ENCODE measurements around the gene GRIN2A. TPM values are rescaled to one million over a fixed set of nuclear protein-coding genes. Genes with fewer than 3 reads are reported as not detected.

Gene GRIN2A
- polyA plus RNA-seq, 1 donor (not counting 4 experiments of a cell fraction or from before 2014, with no cell fraction given) = 0.01 TPM

- Histone ChIP-seq H2AFZ (ENCODE audit: control insufficient read depth, low read length) (no peak overlapping the region), H3K9me3 (ENCODE audit: control insufficient read depth, low read depth, low read length) (peaks cover 2% of the 10 kb centered on the region), H3K27ac (ENCODE audit: control insufficient read depth, insufficient read depth, low read length) (no peak overlapping the region), H3K4me3 (ENCODE audit: control insufficient read depth in 2 of 3, extremely low read depth in 1 of 3, insufficient read depth in 2 of 3, low read depth in 1 of 3, low read length in 3 of 3) (no peak overlapping the region), H3K9ac (ENCODE audit: control insufficient read depth, extremely low read depth, insufficient read depth, low read length) (no peak overlapping the region), H3K4me1 (ENCODE audit: control insufficient read depth, extremely low read depth, insufficient read depth, low read length) (no peaks in the 10 kb centered on the region), H4K20me1 (ENCODE audit: control insufficient read depth, extremely low read depth, insufficient read depth, low read length) (no peaks in the 10 kb centered on the region), H3K27me3 (ENCODE audit: control insufficient read depth, extremely low read depth, insufficient read depth, low read length) (no peaks in the 10 kb centered on the region), H3K36me3 (ENCODE audit: control insufficient read depth in 2 of 2, extremely low read depth in 1 of 2, insufficient read depth in 2 of 2, low read length in 2 of 2) (no peaks in the 10 kb centered on the region), H3K4me2 (ENCODE audit: control insufficient read depth, extremely low read depth, insufficient read depth, low read depth, low read length) (no peak overlapping the region), H3K79me2 (ENCODE audit: control insufficient read depth, insufficient read depth, low read length) (no peaks in the 10 kb centered on the region), H3K9me1 (ENCODE audit: control insufficient read depth, extremely low read depth, insufficient read depth, low read length) (no peaks in the 10 kb centered on the region)
- dilution Hi-C loops (cut with MboI; ENCODE audit: extremely low pct_ligation_motif_present, low sequenced_read_pairs) = no loop called here
- DNase-seq (ENCODE audit: low read depth, low spot score) = no peak
- TF ChIP-seq EZH2 (IDR thresholded peaks at IDR 0.05; ENCODE audit: low read length) (no peak), CTCF (optimal IDR thresholded peaks at IDR 0.05 in 1 of 3, IDR thresholded peaks at IDR 0.05 in 1 of 3, conservative IDR thresholded peaks at IDR 0.05 in 1 of 3; ENCODE audit: extremely low read depth in 1 of 3, insufficient read depth in 2 of 3, low read length in 3 of 3) (no peak)
- FAIRE-seq = no peak
Measured at GRCh38 chr16:10088380-10088793, 93.8 kb downstream of the GRIN2A start.

- H3K36me3 ChIP-seq (ENCODE audit: control insufficient read depth in 2 of 2, extremely low read depth in 1 of 2, insufficient read depth in 2 of 2, low read length in 2 of 2) = no peaks in the 10 kb centered on the region
- no peaks in the 10 kb centered on the region for H3K4me1 ChIP-seq (ENCODE audit: control insufficient read depth, extremely low read depth, insufficient read depth, low read length)
- no peak overlapping the region for H3K9ac ChIP-seq (ENCODE audit: control insufficient read depth, extremely low read depth, insufficient read depth, low read length)
- no peaks in the 10 kb centered on the region for H3K79me2 ChIP-seq (ENCODE audit: control insufficient read depth, insufficient read depth, low read length)
- no peaks in the 10 kb centered on the region for H4K20me1 ChIP-seq (ENCODE audit: control insufficient read depth, extremely low read depth, insufficient read depth, low read length)
- TF ChIP-seq CTCF (optimal IDR thresholded peaks at IDR 0.05 in 1 of 3, IDR thresholded peaks at IDR 0.05 in 1 of 3, conservative IDR thresholded peaks at IDR 0.05 in 1 of 3; ENCODE audit: extremely low read depth in 1 of 3, insufficient read depth in 2 of 3, low read length in 3 of 3) (no peak), EZH2 (IDR thresholded peaks at IDR 0.05; ENCODE audit: low read length) (no peak)
- no peak overlapping the region for H3K27ac ChIP-seq (ENCODE audit: control insufficient read depth, insufficient read depth, low read length)
- no peaks in the 10 kb centered on the region for H3K27me3 ChIP-seq (ENCODE audit: control insufficient read depth, extremely low read depth, insufficient read depth, low read length)
- no peak overlapping the region for H2AFZ ChIP-seq (ENCODE audit: control insufficient read depth, low read length)
- FAIRE-seq (no peak), DNase-seq (ENCODE audit: low read depth, low spot score) (no peak)
- H3K9me3 ChIP-seq (ENCODE audit: control insufficient read depth, low read depth, low read length) = peaks cover 2% of the 10 kb centered on the region
- dilution Hi-C loops (cut with MboI; ENCODE audit: extremely low pct_ligation_motif_present, low sequenced_read_pairs) = no loop called here
- no peak overlapping the region for H3K4me2 ChIP-seq (ENCODE audit: control insufficient read depth, extremely low read depth, insufficient read depth, low read depth, low read length)
- H3K4me3 ChIP-seq (ENCODE audit: control insufficient read depth in 2 of 3, extremely low read depth in 1 of 3, insufficient read depth in 2 of 3, low read depth in 1 of 3, low read length in 3 of 3) = no peak overlapping the region
- no peaks in the 10 kb centered on the region for H3K9me1 ChIP-seq (ENCODE audit: control insufficient read depth, extremely low read depth, insufficient read depth, low read length)
Measured at GRCh38 chr16:10087151-10087550, 95.1 kb downstream of the GRIN2A start.

Data from keratinocyte (primary cell).